HG03039 (cell line): ENCODE data around the gene FLII.

Source experiments
- ATAC-seq: cut with Tn5 transposase; IDR thresholded peaks from one replicate; pipeline ENCODE4 v1.9.1; 2021; ENCODE audit warnings: mild to moderate bottlenecking, moderate library complexity; ENCODE audit not compliant: unreplicated experiment

Gene FLII

GRCh38 chr17:18260332-18261145, 2.0 kb upstream of the FLII start, which contains the start of gene MIEF2:
MIEF2 (plus strand) TSS chr17:18260662; CDS start chr17:18262721, 2,059 bp downstream.
- peak; percentile 68 for ATAC-seq

- ATAC-seq: no peak
Observed at GRCh38 chr17:18259621-18260331, 1.2 kb upstream of the FLII start.

- peak; percentile 22 for ATAC-seq
Observed at GRCh38 chr17:18257982-18258355, 569 bp downstream of the FLII start.

- ATAC-seq: no peak
Observed at GRCh38 chr17:18257268-18257981, 1.1 kb downstream of the FLII start.

- ATAC-seq: no peak
Observed at GRCh38 chr17:18256776-18257175, 1.8 kb downstream of the FLII start.

GRCh38 chr17:18256351-18256750, 2.2 kb downstream of the FLII start:
- ATAC-seq: no peak

GRCh38 chr17:18254888-18255649, 3.5 kb downstream of the FLII start:
- no peak for ATAC-seq

- ATAC-seq: no peak
Observed at GRCh38 chr17:18253947-18254821, 4.4 kb downstream of the FLII start.

- ATAC-seq: no peak
Observed at GRCh38 chr17:18253187-18253884, 5.2 kb downstream of the FLII start.

- ATAC-seq: no peak
Observed at GRCh38 chr17:18252160-18252559, 6.4 kb downstream of the FLII start.

GRCh38 chr17:18251204-18251603, 7.3 kb downstream of the FLII start:
- ATAC-seq: no peak

- ATAC-seq: no peak
Observed at GRCh38 chr17:18250708-18251107, 7.8 kb downstream of the FLII start.

GRCh38 chr17:18250259-18250658, 8.3 kb downstream of the FLII start:
- ATAC-seq: no peak

GRCh38 chr17:18248811-18249210, 9.7 kb downstream of the FLII start:
- no peak for ATAC-seq

GRCh38 chr17:18248300-18248731, 10.2 kb downstream of the FLII start:
- no peak for ATAC-seq

GRCh38 chr17:18247613-18248001, 10.9 kb downstream of the FLII start:
- no peak for ATAC-seq

- no peak for ATAC-seq
Observed at GRCh38 chr17:18246880-18247612, 11.5 kb downstream of the FLII start.

- ATAC-seq: no peak
Observed at GRCh38 chr17:18246109-18246725, 12.3 kb downstream of the FLII start.
